Putamen (tissue), 1 donor: ENCODE data around the gene PALM3.
"Not testable (repeated sequence)": the region's sequence is repeated elsewhere in the genome, so short reads cannot be mapped to it uniquely, and the experiment has no call there.

Experiments used
- DNase-seq: peaks from one replicate; pipeline ENCODE4 v3.0.0-alpha.2; 2016; ENCODE audit warnings: low spot score

PALM3 gene

GRCh38 chr19:14031719-14032480 is 30.0 kb downstream of the PALM3 start, which contains the start of gene IL27RA:
TSS of gene IL27RA (plus strand) at chr19:14031762. CDS start at chr19:14031873, 111 bp downstream.
- DNase-seq = no peak

GRCh38 chr19:14030997-14031718 is 30.7 kb downstream of the PALM3 start:
- no peak for DNase-seq

DNA sequence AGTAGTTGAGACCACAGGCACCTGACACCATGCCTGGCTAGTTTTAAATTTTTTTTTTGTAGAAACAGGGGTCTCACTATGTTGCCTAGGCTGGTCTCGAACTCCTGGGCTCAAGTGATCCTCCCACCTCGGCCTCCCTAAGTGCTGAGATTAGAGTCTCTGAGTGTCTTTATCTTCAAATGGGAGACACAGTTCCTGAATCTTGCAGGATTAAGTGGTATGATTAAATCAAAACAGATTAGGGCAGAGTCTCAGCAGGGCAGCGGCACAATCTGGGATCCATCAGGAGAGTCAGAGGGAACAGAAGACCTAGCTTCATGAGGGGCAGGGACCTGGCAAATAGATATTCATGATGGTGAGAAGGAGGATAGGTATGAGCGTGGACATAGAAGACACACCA is 33.0 kb downstream of the PALM3 start:
- DNase-seq = no peak

DNA sequence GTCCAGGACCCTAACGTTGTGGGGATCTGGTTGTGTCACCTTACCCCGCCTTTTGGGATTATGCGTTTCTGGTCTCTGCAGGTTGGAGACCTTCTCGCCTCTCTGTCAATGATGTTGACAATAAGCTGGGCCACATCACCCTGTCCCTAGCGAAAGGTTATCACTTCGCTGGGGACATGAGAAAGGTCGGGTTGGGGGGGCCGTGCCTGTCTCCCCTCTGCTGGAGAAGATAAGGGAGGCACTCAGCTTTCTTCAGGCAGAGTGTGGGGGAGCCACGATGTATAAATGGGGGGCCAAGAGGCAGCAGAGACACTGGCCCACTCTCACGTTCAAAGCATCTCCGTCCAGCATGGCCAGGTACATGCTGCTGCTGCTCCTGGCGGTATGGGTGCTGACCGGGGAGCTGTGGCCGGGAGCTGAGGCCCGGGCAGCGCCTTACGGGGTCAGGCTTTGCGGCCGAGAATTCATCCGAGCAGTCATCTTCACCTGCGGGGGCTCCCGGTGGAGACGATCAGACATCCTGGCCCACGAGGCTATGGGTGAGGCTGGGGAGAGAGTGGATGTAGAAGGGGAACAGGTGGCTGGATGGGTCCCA is 33.9 kb downstream of the PALM3 start, which contains the start of gene RLN3:
RLN3 (plus strand) TSS at position 293 of the 595 bp plus-strand sequence; CDS start at position 350, 57 bp downstream.
- DNase-seq = no peak

DNA sequence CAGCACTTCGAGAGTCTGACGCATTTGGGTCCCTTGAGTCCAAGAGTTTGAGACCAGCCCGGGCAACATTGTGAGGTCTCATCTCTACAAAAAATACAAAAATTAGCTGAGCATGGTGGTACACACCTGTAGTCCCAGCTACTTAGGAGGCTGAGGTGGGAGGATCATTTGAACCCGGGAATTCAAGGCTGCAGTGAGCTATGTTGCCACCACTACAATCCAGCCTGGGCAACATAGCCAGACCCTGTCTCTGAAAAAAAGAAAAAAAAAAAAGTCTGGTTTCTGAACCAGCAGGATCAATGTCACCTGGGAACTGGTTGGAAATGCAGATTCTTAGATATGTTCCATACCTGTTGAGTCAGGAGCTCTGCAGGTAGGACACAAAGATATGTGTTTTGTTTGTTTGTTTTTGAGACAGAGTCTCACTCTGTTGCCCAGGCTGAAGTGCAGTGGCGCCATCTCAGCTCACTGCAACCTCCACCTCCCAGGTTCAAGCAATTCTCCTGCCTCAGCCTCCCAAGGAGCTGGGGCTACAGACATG is 35.2 kb downstream of the PALM3 start:
- not testable (repeated sequence) for DNase-seq

- DNase-seq = no peak
These were observed 38.3 kb downstream of the PALM3 start for GRCh38 chr19:14023404-14024235.

GRCh38 chr19:14022469-14022868 is 39.4 kb downstream of the PALM3 start:
- no peak for DNase-seq

- no peak for DNase-seq
These were observed 40.4 kb downstream of the PALM3 start for GRCh38 chr19:14021474-14021873.

GRCh38 chr19:14019739-14020138 is 42.1 kb downstream of the PALM3 start:
- not testable (repeated sequence) for DNase-seq

- no peak for DNase-seq
These were observed 42.8 kb downstream of the PALM3 start for GRCh38 chr19:14019100-14019499.

GRCh38 chr19:14015524-14016035 is 46.3 kb downstream of the PALM3 start:
- no peak for DNase-seq

DNA sequence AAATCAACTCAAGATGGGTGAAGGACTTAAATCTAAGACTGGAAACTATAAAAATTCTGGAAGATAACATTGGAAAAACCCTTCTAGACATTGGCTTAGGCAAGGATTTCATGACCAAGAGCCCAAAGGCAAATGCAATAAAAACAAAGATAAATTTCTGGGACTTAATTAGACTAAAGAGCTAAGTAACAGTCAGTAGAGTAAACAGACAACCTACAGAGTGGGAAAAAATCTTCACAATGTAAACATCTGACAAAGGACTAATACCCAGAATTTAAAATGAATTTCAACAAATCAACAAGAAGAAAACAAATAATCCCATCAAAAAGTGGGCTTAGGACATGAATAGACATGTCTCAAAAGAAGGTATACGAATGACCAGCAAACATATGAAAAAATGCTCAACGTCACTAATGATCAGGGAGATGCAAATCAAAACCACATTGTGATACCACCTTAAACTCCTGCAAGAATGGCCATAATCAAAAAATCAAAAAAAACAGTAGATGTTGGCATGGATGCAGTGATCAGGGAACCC is 49.4 kb downstream of the PALM3 start:
- DNase-seq = no peak

DNA sequence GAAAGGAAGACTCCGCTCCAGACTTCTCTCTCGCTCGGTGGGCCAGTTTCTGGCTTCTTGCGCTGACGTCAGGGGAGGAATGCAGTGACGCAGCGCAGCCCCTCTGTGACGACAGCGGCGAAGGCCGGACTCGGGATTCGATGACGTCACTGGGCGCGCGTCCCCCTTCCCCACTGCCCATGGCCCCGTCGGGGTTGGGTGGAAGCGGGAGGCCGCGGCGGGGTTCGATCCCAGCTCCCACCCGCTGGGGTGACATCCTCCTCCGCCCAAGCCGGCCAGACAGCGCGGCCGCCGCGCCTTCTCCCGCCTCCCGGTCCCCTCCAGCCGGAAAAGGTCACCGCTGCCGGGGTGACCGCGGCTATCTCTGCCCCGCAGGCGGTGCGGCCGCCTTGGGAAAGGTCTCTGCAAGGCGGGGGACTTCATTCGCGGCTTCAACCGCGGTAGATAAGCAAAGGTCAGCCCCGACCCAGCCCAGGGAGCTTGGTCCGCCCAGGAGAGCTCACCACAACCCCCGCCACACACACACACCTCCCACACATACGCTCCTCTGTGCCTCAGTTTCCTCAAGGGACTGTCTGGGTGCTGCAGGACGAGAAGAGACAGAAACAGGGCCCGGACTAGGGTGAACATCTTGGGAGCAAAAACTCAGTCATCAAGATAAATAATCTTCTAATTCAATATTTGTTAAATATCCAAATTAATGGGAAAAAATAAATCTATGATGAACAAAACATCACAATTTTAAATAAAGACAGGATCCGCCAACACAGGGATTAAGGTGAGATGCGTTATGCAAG is 54.9 kb downstream of the PALM3 start:
- DNase-seq = no peak

GRCh38 chr19:14006085-14006765 is 55.7 kb downstream of the PALM3 start, which contains the start of gene RFX1:
TSS of gene RFX1 (minus strand) at chr19:14006320. CDS start at chr19:13993843, 12,477 bp downstream.
- peak; percentile 100 for DNase-seq

DNA sequence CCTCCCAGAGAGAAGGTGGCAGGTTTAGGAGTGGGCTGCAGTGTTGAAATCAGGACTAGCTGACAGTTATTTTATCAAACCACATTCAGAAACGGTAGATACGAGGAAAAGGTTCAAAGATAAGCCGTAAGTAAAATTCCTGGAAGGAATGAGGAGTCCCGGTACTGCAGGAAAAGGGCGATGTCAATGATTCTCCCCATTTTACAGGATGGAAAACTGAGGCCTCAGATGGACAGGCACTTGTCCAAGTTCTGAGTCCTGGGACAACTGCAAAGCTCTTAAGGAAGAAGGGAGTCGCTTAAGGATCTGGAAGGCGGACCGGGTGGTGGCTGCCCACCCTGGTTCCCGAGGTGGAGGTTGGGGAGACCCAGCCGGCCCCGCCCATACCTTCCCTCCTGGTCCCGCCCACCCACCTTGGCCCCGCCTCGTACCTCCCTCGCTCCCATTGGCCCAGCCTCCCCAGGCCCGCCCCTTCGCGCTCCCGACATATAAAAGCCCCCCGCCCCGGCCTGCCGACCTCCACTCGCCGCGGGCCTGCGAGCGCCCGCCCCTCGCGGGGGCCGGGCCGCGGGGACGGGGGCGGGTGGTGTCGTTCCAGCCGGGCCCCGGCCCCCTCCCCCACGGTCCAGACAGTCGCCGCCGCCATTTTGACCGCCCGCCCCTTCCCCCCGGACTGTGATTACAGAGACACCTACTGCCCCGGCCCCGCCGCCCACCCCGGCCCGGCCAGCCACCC is 56.4 kb downstream of the PALM3 start:
- peak; percentile 78 for DNase-seq

- DNase-seq = peak; percentile 63
These were observed 57.1 kb downstream of the PALM3 start for GRCh38 chr19:14004619-14005348.
